Activated CD4-positive, alpha-beta T cell treated with anti-CD3 and anti-CD28 coated beads, Interleukin-2, Interleukin-4, amounts not matched to agents 100 ng/mL and 50 ng/mL, durations not matched to agents 16 hours and 8 hours (primary cell): ENCODE data around the gene PVRIG.
"Not testable (repeated sequence)": the region's sequence is repeated elsewhere in the genome, so short reads cannot be mapped to it uniquely, and the experiment has no call there.

Source experiments
- DNase-seq: peaks from one replicate; pipeline ENCODE4 v3.0.0-alpha.2; 2020; ENCODE audit warnings: low spot score

PVRIG gene

DNA sequence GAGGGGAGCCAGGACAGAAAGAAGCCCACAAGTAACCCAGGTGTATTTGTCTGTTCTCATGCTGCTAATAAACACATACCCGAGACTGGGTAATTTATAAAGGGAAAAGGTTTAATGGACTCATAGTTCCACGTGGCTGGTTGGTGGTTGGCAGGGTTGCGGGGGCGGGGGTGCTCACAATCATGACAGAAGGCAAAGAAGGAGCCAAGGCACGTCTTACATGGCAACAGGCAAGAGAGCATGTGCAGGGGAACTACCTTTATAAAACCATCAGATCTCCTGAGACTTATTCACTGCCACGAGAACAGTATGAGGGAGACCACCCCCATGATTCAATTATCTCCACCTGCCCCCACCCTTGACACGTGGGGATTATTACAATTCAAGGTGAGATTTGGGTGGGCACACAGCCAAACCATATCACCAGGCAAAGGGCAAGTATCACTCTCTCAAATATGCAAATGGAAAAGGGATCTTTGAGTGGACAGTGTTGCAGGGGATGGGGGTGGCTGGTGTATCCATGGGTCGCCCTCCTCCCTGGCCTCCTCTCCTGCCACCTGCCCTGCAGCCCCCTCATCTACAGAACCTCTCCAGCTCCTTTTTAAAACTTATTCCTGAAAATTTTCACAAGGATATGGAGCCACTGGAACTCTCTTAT, 15.0 kb downstream of the PVRIG start:
- DNase-seq, result not testable (repeated sequence)

DNA sequence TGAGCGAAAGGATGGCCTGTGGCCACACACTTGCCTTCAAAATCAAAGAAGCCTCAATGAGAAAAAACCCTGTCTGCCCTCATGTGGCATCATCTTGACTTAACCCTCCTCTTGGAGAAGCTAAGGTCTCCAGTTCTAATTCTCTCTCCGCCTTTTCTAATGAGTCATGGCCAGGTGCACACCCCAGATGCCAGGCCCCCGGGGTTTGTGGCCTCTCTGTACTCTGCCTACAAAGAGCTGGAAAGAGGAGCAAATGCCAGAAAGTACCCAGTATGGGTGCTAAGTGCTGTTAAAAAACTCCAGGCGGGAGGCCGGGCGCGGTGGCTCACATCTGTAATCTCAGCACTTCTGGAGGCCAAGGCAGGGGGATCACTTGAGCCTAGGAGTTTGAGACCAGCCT, 20.2 kb downstream of the PVRIG start:
- not testable (repeated sequence) for DNase-seq

DNA sequence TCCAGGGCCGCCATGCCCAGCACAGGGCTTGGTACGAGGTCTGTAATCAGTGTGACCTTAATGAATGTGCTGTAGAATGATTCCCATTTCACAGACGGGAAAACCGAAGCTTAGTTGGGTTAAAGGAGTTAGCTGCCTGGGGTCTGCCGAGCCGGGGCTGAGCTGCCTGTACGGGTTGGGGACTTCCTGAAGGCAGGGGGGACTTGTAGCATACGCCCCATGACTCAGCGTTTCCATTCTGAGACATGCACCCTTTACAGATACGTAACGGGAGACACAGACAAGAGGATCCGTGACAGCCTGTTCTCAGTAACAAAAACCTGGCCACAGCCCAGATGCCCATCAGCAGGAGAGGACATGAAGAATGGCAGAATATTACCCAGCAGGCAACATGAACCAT, 23.6 kb downstream of the PVRIG start:
- peak; percentile 82 for DNase-seq

DNA sequence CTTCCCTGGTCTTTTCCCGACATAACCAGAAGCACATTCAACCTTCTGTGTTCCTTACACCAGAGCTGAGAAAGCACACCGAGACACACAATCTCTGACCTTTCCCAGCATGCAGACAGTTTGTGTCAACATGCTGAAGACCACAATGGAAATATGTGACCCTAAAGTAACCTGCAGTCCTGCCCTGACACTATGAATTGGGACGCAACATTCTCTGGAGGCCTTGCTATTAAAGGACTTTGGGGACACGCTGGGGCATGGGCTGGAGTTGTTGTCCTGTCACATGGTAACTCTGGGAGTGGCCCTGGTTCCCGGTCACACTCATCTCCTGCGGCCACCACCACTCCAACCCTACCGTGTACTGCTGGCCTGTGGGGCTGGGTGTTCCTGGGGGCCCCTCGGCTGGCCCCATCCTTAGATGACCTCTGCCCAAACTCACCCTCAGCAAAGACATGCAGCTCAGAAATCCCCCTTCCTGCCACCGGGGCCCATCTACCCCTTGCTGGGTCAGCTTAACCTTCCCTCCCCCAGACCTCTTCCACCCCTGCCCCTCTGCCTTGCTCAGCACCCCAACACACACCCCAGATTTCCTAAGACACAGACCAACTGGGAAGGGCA, 25.3 kb downstream of the PVRIG start:
- DNase-seq, result not testable (repeated sequence)

DNA sequence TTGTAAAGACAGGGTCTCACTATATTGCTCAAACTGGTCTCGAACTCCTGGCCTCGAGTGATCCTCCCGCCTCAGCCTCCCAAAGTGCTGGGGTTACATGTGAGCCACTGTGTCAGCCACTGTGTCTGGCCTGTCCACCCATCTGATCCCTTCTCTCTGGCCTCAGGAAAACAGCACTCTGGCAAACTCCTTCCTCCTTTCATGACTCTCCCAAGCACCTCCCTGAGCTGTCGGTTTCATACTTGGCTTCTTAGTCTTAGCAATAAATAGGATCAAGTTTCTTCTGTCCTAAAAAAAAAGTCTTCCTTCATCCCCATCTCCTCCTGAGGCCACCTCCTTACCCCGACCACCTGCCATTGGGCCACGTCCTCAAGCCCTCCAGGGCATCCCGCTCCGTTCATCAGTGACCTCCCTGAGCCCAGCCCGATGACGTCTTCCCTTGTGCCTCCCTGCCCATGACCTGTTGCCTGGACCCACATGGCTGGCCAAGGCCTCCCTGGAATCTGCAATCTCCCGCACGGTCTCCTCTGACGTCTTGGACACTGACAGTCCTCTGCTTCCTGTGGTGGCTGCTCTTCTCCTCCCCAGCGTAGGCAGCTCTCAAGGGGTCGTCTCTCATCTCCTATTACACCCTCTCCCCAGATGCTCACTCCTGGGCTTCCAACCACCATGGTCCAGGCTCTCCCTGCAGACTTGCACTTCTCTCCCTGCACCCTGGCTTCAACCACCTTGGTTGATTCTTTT, 26.5 kb downstream of the PVRIG start:
- DNase-seq, result not testable (repeated sequence)

DNA sequence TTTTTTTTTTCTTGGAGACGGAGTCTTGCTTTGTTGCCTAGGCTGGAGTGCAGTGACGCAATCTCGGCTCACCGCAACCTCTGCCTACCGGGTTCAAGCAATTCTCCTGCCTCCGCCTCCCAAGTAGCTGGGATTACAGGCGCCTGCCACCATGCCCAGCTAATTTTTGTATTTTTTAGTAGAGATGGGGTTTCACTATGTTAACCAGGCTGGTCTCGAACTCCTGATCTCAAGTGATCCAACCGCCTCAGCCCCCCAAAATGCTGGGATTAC, 27.1 kb downstream of the PVRIG start:
- not testable (repeated sequence) for DNase-seq

DNA sequence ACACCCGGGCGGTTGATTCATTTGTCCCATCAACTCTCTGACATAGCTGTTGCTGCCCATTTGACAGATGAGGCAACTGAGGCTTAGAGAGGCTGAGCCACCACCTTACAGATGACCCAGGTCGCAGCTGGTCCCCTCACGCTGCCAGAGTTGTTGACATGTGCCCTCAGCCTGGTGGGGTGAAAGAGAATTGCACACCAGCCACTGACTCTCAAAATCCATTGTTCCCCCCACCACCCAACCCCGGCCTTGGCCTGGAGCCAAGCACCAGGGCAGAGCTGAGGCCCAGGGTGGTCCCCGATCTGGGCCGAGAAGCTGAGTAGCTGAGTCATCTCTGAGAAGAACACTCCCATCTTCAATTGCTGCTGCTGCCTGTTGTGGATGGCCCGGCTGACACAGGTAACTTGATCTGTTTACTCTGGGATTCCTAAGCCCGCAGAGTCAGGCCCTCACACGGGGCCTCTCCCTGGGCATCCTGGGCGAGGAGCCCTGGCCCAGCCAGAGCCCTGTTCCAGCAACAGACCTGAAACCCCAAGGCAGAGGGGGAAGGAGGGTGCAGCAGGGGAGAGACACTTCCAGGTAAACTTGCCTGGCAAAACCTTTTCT, 27.5 kb downstream of the PVRIG start:
- no peak for DNase-seq

DNA sequence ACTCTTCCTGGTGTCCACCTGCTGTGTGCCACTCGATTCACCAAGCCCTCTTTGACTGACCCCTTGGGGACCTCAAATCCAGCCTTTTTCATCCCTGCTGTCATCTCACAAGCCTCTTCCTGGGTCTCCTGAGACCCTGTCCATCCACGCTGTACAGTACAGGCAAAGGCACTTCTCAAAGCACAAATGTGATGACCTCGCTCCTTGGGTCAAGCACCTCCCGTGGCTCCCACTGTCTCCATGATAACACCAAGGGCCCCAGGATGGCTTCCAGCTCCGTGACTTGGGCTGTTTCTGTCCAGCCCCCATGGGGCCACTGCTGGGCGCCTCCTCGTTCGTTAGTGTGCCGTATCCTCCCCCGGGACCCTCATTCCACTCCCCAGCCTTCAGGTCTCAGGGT, 28.7 kb downstream of the PVRIG start:
- DNase-seq, result no peak

DNA sequence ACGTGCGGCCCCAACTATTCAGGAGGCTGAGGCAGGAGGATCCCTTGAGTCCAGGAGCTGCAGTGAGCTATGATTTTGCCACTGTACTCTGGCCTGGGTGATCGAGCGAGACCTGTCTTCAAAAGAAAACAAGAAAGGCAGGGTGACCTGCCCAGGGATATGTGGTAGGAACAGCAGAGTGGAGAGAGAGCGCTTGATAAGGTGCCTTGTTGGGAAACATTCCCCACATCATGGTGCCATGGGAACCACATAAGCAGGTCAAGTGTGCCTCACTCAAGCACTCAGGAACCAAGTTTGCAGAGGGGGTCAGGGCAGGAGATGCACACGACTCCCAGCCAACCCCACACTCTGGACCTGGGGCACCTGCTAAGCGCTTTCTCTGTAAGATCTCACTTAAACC, 37.3 kb downstream of the PVRIG start:
- DNase-seq, result no peak

DNA sequence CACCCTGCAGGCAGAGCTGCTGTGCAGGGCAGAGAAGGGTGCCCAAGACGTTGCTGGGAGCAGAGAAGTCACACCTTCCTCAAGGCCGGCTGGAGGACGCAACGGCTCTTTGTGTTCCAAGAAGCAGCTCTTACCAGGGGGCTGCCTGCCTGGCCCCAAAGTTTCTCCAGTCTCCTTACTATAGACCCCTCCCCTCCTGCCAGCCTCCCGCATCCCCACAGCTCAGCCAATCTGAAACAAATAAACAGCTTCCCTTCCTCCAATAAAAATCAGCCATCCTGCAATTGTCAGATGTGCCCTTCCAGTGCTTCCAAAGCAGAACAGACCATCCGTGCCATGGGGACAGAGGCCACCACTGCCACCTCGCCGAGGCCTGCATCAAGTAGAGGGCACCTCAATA, 40.2 kb downstream of the PVRIG start:
- DNase-seq, result not testable (repeated sequence)

DNA sequence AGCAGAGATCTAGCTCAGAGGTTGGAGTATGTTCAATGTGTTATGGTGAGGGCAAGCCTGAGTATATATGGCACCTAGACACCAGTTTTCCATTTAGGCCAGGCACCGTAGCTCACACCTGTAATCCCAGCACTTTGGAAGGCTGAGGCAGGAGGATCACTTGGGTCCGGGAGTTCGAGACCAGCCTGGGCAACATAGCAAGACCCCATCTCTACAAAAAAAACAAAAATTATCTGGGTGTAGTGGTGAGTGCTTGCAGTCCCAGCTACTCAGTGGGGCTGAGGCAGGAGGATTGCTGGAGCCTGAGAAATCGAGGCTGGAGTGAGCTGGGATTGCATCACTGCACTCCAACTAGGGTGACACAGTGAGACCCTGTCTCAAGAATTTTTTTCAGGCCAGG, 43.1 kb downstream of the PVRIG start:
- DNase-seq, result not testable (repeated sequence)

DNA sequence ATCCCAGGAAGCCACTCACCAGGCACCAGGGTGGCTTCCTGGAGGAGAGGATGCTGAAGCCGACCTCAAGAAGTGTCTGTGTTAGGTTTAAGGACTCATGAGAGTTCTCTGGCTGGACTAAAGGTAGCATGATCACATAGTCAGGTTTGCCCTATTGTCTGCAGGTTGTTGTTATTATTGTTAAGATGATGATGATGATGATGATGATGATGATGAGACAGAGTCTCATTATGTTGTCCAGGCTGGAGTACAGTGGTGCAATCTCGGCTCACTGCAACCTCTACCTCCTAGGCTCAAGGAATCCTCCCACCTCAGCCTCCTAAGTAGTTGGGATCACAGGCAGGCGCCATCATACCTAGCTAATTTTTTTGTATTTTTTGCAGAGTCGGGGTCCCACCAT, 44.5 kb downstream of the PVRIG start:
- not testable (repeated sequence) for DNase-seq

DNA sequence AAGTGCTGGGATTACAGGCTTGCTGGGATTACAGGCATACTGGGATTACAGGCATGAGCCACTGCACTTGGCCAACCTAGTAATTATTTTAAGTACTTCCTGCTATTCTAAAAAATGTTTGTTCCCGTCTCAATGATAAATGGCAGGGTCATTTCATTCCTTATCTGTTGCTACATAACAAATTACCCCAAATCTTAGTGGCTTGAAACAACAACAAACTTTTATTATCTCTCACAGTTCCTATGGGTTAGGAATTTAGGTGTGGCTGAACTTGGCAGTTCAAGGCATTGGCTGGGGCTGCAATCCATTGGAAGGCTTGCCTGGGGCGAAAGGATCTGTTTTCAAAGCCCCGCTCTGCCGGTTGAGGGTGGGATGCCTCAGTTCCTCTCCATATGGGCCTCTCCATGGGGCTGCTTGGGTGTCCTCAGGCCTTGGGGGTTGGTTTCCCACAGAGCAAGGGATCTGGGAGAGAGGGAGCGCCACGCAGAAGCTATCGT, 45.0 kb downstream of the PVRIG start:
- not testable (repeated sequence) for DNase-seq

DNA sequence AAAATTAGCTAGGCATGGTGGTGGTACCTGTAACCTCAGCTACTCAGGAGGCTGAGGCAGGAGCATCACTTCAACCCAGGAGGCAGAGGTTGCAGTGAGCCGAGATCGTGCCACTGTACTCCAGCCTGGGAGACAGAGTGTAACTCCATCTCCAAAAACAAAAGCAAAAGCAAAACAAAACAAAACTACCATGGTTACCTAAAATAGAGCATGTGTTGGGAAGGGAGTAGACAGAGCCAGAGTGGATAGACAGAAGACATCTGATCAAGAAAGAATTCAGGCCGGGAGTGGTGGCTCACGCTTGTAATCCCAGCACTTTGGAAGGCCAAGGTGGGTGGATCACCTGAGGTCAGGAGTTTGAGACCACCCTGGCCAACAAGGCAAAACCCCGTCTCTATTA, 46.1 kb downstream of the PVRIG start:
- DNase-seq, result not testable (repeated sequence)

DNA sequence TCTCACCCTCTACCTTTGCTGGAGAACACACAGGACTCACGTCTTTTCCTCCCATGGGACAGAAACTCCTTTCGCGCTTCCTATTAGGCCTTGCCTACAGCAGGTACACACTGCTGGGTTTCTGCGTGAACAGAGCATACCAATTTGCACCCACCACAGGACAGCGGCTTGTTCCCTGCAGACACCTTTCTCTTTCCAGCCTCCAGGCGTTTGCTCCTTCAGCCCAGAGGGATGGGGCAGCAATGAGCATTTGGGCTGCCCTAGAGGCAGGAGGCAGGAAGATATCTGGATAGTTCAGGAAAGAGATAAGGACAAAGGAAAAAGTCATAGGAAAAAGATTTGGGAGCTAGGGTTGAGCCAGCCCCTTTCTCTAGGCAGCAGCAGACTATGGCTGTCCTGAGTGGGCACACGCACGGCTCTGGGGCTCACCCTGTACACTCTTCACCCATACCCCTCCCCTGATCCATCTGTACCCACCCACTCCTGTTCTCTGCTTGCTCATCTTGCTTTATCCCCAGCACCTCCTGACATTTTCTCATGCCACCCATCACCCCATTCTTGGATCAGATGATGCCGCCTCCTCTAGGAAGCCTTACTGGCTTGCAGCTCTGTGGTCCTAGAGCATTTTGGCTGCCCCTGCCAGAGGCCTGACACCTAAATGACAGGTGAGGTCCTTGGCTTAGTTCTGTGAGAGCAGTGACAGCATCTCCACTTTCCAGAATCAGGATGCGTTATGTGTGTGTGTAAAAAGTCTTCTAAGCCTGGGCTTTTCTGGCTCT, 47.0 kb downstream of the PVRIG start:
- DNase-seq, result no peak

DNA sequence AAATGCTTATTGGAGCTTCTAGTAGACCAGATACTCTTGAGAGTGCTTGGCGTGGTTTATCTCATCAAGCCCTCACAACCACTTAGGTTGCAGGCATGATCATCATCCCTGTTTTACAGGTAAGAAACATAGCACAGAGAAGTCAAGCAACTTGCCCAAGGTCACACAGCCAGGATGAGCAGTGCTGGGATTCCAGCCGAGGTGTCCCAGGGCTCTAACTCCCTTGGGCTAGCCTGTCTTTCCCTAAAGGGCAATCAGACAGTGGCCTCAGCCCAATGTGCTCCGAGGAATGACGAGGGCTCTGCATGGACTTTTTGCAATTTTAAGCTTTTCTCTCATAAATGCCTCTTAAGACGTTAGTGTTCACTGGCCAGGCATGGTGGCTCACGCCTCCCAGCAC, 47.9 kb downstream of the PVRIG start:
- DNase-seq, result no peak

DNA sequence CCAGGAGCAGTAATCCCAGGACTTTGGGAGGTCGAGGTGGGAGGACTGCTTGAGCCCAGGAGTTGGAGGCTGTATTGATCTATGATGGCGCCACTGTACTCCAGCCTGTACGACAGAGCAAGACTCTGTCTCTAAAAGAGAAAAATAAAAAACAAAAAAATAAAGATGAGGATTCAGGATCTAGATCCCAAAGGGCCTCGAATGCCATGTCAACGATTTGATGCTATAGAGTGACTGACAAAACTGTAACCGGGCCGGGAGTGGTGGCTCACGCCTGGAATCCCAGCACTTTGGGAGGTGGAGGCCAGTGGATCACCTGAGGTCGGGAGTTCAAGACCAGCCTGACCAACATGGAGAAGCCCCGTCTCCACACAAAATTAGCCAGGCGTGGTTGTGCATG, 49.1 kb downstream of the PVRIG start:
- DNase-seq, result not testable (repeated sequence)

DNA sequence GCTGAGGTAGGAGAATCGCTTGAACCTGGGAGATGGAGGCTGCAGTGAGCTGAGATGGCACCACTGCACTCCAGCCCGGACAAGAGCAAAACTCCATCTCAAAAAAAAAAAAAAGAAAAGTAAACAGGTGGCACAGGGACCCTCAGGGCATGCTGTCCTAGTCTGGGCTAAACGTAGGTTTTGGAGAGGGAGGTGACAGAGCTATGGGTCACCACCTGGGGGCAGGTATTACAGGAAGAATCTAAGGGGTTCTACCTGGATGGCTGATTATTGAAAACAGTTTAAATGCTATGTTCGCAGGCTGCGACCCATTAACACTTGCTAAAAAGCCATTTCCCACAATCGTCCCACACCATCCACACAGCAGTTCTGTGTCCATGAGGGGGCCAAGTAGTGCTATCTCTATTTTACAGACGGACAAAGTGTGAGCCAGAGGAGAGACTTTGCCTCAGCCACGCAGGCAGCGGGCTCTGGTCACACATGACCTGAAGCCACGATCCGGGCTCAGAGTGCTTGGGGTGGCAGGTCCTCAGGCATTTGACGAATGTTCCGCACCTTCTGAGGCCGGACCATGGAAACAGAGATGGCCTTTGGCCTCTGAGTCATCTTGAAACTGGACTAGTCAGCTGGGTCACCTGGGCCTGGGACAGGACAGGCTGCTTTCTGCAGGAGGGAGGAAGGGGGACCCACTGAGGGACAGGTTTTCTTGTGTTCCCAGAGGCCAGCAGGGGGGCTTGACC, 49.7 kb downstream of the PVRIG start:
- DNase-seq, result not testable (repeated sequence)

DNA sequence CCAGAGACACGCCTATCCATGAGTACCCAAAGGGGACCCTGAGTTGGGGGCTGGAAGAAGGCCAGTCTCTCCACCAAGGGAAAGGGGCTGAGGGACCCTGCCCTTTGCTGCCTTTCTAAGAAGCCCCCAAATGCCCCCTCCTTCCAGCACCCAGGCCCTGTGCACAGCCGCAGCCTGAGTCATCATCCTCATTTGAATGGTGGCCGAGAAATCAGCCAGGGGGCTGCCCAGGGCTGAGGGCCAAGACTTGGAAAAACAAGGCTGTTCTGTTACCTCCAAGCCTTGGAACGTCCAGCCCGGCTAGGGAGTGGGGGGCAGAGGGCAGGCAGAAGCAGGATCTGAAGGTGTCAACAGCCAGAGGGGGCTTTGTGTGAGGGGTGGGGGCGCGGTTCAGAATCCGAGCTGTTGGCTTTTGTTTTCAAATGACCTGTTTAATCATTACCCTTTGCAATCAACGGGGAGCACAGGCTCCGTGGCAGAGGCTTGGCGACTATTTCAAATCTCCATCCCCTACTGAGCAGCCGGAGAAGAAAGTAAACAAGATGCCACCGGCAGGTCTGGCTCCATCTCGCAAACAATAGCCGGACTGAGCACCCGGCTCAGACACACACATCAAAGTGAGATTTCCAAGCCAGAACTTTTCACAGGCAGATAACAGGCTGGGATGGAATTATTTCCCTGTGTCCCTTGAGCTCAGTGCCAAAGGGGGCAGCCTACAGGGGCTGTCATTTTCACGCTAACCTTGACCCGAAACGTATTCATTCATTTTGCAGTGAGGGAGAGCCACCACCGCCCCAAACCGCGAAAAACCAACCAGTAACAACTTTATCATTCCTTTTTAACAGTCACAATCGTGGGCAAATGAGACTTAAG, 50.5 kb downstream of the PVRIG start:
- DNase-seq, result not testable (repeated sequence)
